Fibroblast of lung (primary cell): ENCODE results near the gene ANK2. TPM values are rescaled to one million over a fixed set of nuclear protein-coding genes. Genes with fewer than 3 reads are reported as not detected.

ENCODE experiments used
- DNase-seq, 2 donors: peaks; one replicate each; pipeline versions ENCODE4 v3.0.0 to v3.0.0-alpha.2; 2010; ENCODE audit warnings: low read depth in 2 of 2
- H2AFZ ChIP-seq: 2 replicates; pipeline ENCODE4 v1.5.1; 2012; ENCODE audit warnings: low read length, control low read depth, inconsistent platforms
- H3K27ac ChIP-seq: 2 replicates; pipeline ENCODE4 v1.5.1; 2011; ENCODE audit warnings: low read length, control low read depth; ENCODE audit not compliant: insufficient read depth
- H3K27me3 ChIP-seq: 2 replicates; pipeline ENCODE4 v1.5.1; 2011; ENCODE audit warnings: mild to moderate bottlenecking, low read length; ENCODE audit not compliant: control insufficient read depth, insufficient read depth
- H3K36me3 ChIP-seq: 2 replicates; pipeline ENCODE4 v1.5.1; 2011; ENCODE audit warnings: low read length; ENCODE audit not compliant: control insufficient read depth, insufficient read depth
- H3K4me1 ChIP-seq: 2 replicates; pipeline ENCODE4 v1.5.1; 2011; ENCODE audit warnings: low read length; ENCODE audit not compliant: control insufficient read depth, insufficient read depth; ENCODE audit errors: extremely low read depth
- H3K4me2 ChIP-seq: 2 replicates; pipeline ENCODE4 v1.5.1; 2011; ENCODE audit warnings: low read length, control low read depth; ENCODE audit not compliant: insufficient read depth; ENCODE audit errors: extremely low read depth
- H3K4me3 ChIP-seq, 4 experiments: fragments of 200-600 bp in 1 of 4; sonication (generic) in 1 of 4; replicated peaks in 1 of 4; 2 replicates each; pipeline ENCODE4 v1.5.1; 2011 to 2016; ENCODE audit warnings: low read length in 4 of 4, low read depth in 3 of 4, mild to moderate bottlenecking in 3 of 4, control low read depth in 2 of 4, inconsistent platforms in 1 of 4, mixed read lengths in 1 of 4; ENCODE audit not compliant: insufficient read depth in 1 of 4; ENCODE audit errors: control extremely low read depth in 1 of 4
- H3K79me2 ChIP-seq: 2 replicates; pipeline ENCODE4 v1.5.1; 2012; ENCODE audit warnings: mild to moderate bottlenecking, low read length, inconsistent platforms; ENCODE audit not compliant: control insufficient read depth, insufficient read depth
- H3K9ac ChIP-seq: 2 replicates; pipeline ENCODE4 v1.5.1; 2011; ENCODE audit warnings: mild to moderate bottlenecking, low read length, control low read depth; ENCODE audit not compliant: insufficient read depth
- H3K9me3 ChIP-seq: 2 replicates; pipeline ENCODE4 v1.5.1; 2012; ENCODE audit warnings: low read depth, low read length; ENCODE audit not compliant: control insufficient read depth, insufficient read depth
- H4K20me1 ChIP-seq: 2 replicates; pipeline ENCODE4 v1.5.1; 2011; ENCODE audit warnings: low read length; ENCODE audit not compliant: control insufficient read depth, insufficient read depth; ENCODE audit errors: extremely low read depth
- EZH2 ChIP-seq: IDR thresholded peaks from 2 replicates; pipeline ENCODE4 v1.5.1; 2012; ENCODE audit warnings: low read length, control low read depth, mild to moderate bottlenecking; ENCODE audit errors: missing control alignments
- polyA plus RNA-seq, 2 donors: library from polyadenylated mRNA; depleted of rRNA in 1 of 2; stranded (reverse) in 1 of 2; unstranded in 1 of 2; fragments of >200 nt; gene quantifications; 2 replicates each; pipeline ENCODE4 v1.2.1, GENCODE V29; 2011 to 2012; ENCODE audit warnings: missing spikeins in 1 of 2
- total RNA-seq: library from RNA; depleted of rRNA; stranded (reverse); fragments of >200 nt; gene quantifications from 2 replicates; pipeline ENCODE4 v1.2.1, GENCODE V29; 2014
- TF ChIP-seq, protein P1 (sequence below), 2 donors: IDR thresholded peaks in 1 of 2; conservative IDR thresholded peaks in 1 of 2; 1 replicate in 1 of 2; 2 replicates in 1 of 2; pipeline ENCODE4 v1.5.1; 2011 to 2012; ENCODE audit warnings: low read length in 2 of 2, control low read depth in 1 of 2, inconsistent platforms in 1 of 2, low read depth in 1 of 2, mild to moderate bottlenecking in 1 of 2

ANK2 gene
- total and polyA plus RNA-seq, 2 donors (not counting 1 experiment from before 2014, with no cell fraction given), result 10.9 to 95.1 TPM

DNA sequence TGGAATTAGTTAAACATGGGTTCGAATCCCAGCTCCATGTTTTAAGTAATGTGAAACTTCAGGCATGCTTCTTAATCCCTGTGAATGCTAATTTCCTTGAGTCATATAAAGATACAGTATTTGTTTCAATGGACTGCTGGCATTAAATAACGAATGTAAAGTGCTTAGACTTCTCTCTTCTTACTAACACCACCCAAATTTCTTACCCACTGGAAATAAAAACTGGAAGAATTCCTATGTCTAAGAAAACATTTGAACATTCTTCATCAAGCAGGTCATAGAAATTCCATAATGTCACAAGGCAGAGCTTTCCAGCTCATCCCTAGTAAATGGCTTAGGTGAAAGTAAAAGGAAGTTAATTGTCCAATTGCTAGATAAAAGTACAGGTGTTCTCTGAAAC, 172.5 kb downstream of the ANK2 start:
- no peak overlapping the region for H3K9ac ChIP-seq
- DNase-seq, result peak in 1 of 2 donors; percentile 58
- H3K9me3 ChIP-seq, result no peaks in the 10 kb centered on the region
- H4K20me1 ChIP-seq, result no peaks in the 10 kb centered on the region
- H3K79me2 ChIP-seq, result no peaks in the 10 kb centered on the region
- peaks cover 5% of the 10 kb centered on the region for H3K4me1 ChIP-seq
- no peaks in the 10 kb centered on the region for H3K36me3 ChIP-seq
- no peak overlapping the region for H2AFZ ChIP-seq
- H3K27ac ChIP-seq, result no peak overlapping the region
- no peaks in the 10 kb centered on the region for H3K27me3 ChIP-seq
- no peak overlapping the region for H3K4me2 ChIP-seq
- TF ChIP-seq, protein P1, sequence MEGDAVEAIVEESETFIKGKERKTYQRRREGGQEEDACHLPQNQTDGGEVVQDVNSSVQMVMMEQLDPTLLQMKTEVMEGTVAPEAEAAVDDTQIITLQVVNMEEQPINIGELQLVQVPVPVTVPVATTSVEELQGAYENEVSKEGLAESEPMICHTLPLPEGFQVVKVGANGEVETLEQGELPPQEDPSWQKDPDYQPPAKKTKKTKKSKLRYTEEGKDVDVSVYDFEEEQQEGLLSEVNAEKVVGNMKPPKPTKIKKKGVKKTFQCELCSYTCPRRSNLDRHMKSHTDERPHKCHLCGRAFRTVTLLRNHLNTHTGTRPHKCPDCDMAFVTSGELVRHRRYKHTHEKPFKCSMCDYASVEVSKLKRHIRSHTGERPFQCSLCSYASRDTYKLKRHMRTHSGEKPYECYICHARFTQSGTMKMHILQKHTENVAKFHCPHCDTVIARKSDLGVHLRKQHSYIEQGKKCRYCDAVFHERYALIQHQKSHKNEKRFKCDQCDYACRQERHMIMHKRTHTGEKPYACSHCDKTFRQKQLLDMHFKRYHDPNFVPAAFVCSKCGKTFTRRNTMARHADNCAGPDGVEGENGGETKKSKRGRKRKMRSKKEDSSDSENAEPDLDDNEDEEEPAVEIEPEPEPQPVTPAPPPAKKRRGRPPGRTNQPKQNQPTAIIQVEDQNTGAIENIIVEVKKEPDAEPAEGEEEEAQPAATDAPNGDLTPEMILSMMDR (conservative IDR thresholded peaks at IDR 0.05 in 1 of 2, IDR thresholded peaks at IDR 0.05 in 1 of 2; ENCODE audit: low read depth in 1 of 2, low read length in 2 of 2), result no peak
- no peak for TF ChIP-seq EZH2
- H3K4me3 ChIP-seq, result no peak overlapping the region

DNA sequence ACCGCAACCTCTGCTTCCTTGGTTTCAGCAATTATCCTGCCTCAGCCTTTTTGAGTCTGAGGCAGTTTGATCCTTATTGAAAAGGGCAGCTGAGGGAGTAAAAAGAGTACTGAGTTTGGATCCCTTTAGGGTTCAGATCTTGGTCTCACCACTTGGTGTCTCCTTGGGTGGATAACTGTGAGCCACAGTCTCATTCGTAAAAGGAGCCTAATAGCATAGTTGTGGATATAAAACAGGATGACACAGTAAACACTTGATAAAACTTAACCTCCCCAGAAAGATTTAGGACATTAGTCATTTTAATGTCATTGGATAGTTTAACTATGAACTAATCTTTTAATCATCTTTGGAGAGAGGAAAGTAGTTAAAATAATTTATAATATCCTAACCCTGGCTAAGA, 173.0 kb downstream of the ANK2 start:
- Histone ChIP-seq H3K27ac (no peak overlapping the region), H3K4me1 (peaks cover 5% of the 10 kb centered on the region), H3K79me2 (no peaks in the 10 kb centered on the region), H3K4me3 (no peak overlapping the region), H3K36me3 (no peaks in the 10 kb centered on the region), H3K4me2 (no peak overlapping the region), H3K9ac (no peak overlapping the region), H3K27me3 (no peaks in the 10 kb centered on the region), H3K9me3 (no peaks in the 10 kb centered on the region), H4K20me1 (no peaks in the 10 kb centered on the region), H2AFZ (no peak overlapping the region)
- TF ChIP-seq, protein P1 (conservative IDR thresholded peaks at IDR 0.05 in 1 of 2, IDR thresholded peaks at IDR 0.05 in 1 of 2; ENCODE audit: low read depth in 1 of 2, low read length in 2 of 2), result no peak
- no peak for TF ChIP-seq EZH2
- DNase-seq, result peak; percentile 1 to 48

DNA sequence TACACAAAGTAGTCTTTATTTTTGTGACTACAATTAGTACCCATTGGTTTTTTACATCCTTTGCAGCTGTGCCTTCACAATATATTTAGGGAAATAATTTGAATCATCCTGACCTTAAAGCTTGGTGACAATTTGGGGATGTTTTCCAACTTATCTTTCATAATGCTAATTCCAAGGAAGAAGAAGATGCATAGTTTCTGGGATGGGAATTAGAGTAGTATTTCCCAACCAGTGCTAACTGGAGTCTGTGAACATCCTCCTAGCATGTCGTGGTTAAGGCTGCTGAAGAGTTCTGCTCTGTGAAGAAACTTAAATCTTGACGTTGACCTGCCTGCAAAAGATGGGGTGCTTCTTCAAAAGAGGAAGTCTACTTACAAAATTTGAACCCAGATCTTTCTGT, 173.5 kb downstream of the ANK2 start:
- no peak overlapping the region for H2AFZ ChIP-seq
- no peak overlapping the region for H3K9ac ChIP-seq
- TF ChIP-seq, protein P1 (conservative IDR thresholded peaks at IDR 0.05 in 1 of 2, IDR thresholded peaks at IDR 0.05 in 1 of 2; ENCODE audit: low read depth in 1 of 2, low read length in 2 of 2), result no peak
- no peak for TF ChIP-seq EZH2
- H3K79me2 ChIP-seq, result no peaks in the 10 kb centered on the region
- no peaks in the 10 kb centered on the region for H3K9me3 ChIP-seq
- no peak overlapping the region for H3K27ac ChIP-seq
- no peaks in the 10 kb centered on the region for H3K36me3 ChIP-seq
- H3K27me3 ChIP-seq, result no peaks in the 10 kb centered on the region
- peaks cover 5% of the 10 kb centered on the region for H3K4me1 ChIP-seq
- no peaks in the 10 kb centered on the region for H4K20me1 ChIP-seq
- no peak overlapping the region for H3K4me3 ChIP-seq
- no peak for DNase-seq
- no peak overlapping the region for H3K4me2 ChIP-seq
